Sigmoid colon (tissue), 7 donors: Measurements from ENCODE around the gene GALNT7. TPM values are rescaled to one million over a fixed set of nuclear protein-coding genes. Genes with fewer than 3 reads are reported as not detected.

Experiments
- DNase-seq: peaks from one replicate; pipeline ENCODE4 v3.0.0-alpha.2; 2019
- H3K27ac ChIP-seq, 4 donors: fragments of 200-600 bp; sonication (generic); one replicate each; pipeline ENCODE4 v1.5.1; 2016 to 2019; ENCODE audit warnings: mild to moderate bottlenecking in 1 of 4
- H3K27me3 ChIP-seq, 3 donors: fragments of 200-600 bp; sonication (generic); one replicate each; pipeline ENCODE4 v1.5.1; 2019; ENCODE audit warnings: mild to moderate bottlenecking in 1 of 3
- H3K36me3 ChIP-seq, 4 donors: fragments of 200-600 bp; sonication (generic); one replicate each; pipeline ENCODE4 v1.5.1; 2016 to 2019
- H3K4me1 ChIP-seq, 4 donors: fragments of 200-600 bp; sonication (generic); one replicate each; pipeline ENCODE4 v1.5.1; 2017 to 2019
- H3K4me3 ChIP-seq, 4 donors: fragments of 200-600 bp; sonication (generic); one replicate each; pipeline ENCODE4 v1.5.1; 2017 to 2019; ENCODE audit warnings: mild to moderate bottlenecking in 2 of 4, moderate library complexity in 1 of 4
- H3K9me3 ChIP-seq, 4 donors: fragments of 200-600 bp in 3 of 4; sonication (generic) in 3 of 4; one replicate each; pipeline versions ENCODE4 v1.5.1 to v1.6.1; 2013 to 2019
- CTCF ChIP-seq, 4 experiments: fragments of 450-650 bp in 3 of 4; fragments of 200-600 bp in 1 of 4; IDR thresholded peaks; one replicate each; pipeline ENCODE4 v1.5.1; 2016 to 2019; ENCODE audit warnings: antibody characterized with exemption in 4 of 4, mild to moderate bottlenecking in 3 of 4, moderate library complexity in 2 of 4
- EP300 ChIP-seq, 4 donors: sonication (generic); formaldehyde crosslinking; IDR thresholded peaks; one replicate each; pipeline ENCODE4 v1.6.1; 2017; ENCODE audit warnings: antibody characterized with exemption in 4 of 4
- POLR2A ChIP-seq, 2 donors: fragments of 450-650 bp; IDR thresholded peaks; one replicate each; pipeline ENCODE4 v1.6.1; 2016; ENCODE audit warnings: antibody characterized with exemption in 2 of 2, mild to moderate bottlenecking in 2 of 2, moderate library complexity in 2 of 2
- POLR2AphosphoS5 ChIP-seq, 4 donors: sonication (generic); formaldehyde crosslinking; IDR thresholded peaks; one replicate each; pipeline ENCODE4 v1.6.1; 2017; ENCODE audit warnings: antibody characterized with exemption in 4 of 4
- WGBS, 2 donors: extraction: QIAGEN DNeasy Blood & Tissue Kit; methylation state at CpG; one replicate each; pipeline ENCODE4 v1.1.7; 2013; 5-methylcytosine and 5-hydroxymethylcytosine counted together
- intact Hi-C: fragments of 100-400 bp; cut with DNase I; formaldehyde crosslinking; loops from one replicate; pipeline ENCODE4 v1.15.1; 2023
- polyA plus RNA-seq, 3 donors: library from polyadenylated mRNA; stranded (reverse); fragments of 200-250 nt; gene quantifications; one replicate each; pipeline ENCODE4 v1.2.3, GENCODE V29; 2013
- total RNA-seq, 4 donors: library from RNA; depleted of rRNA; stranded (reverse); fragments of >200 nt; gene quantifications; one replicate each; pipeline ENCODE4 v1.1.0, GENCODE V29; 2016
- donor health status: healthy with polysubstance abuse.
- donor health status: Bipolar disorder and iron deficiency.
- donor health status: healthy.

Gene GALNT7
- total and polyA plus RNA-seq, 7 donors: 13.2 to 22.7 (median 16.8) TPM

GRCh38 chr4:173161311-173161710 is 7.3 kb upstream of the GALNT7 start:
- no peaks in the 10 kb centered on the region for H3K27me3 ChIP-seq
- no peaks in the 10 kb centered on the region for H3K36me3 ChIP-seq
- H3K27ac ChIP-seq: no peak overlapping the region
- no peak overlapping the region for H3K4me3 ChIP-seq
- intact Hi-C loops: no loop called here
- no peak for DNase-seq
- TF ChIP-seq POLR2A (IDR thresholded peaks at IDR 0.05): no peak
- TF ChIP-seq EP300 (IDR thresholded peaks at IDR 0.05): no peak
- H3K9me3 ChIP-seq: no peaks in the 10 kb centered on the region
- no peaks in the 10 kb centered on the region for H3K4me1 ChIP-seq

- no peaks in the 10 kb centered on the region for H3K36me3 ChIP-seq
- H3K27me3 ChIP-seq: no peaks in the 10 kb centered on the region
- peaks cover 0 to 12% (median 10%) of the 10 kb centered on the region in 4 donors for H3K4me1 ChIP-seq
- intact Hi-C loops: no loop called here
- H3K9me3 ChIP-seq: no peaks in the 10 kb centered on the region
- DNase-seq: no peak
- TF ChIP-seq EP300 (IDR thresholded peaks at IDR 0.05): no peak
- no peak for TF ChIP-seq POLR2AphosphoS5 (IDR thresholded peaks at IDR 0.05)
- no peak for TF ChIP-seq POLR2A (IDR thresholded peaks at IDR 0.05)
- no peak for TF ChIP-seq CTCF (IDR thresholded peaks at IDR 0.05)
- H3K27ac ChIP-seq: no peak overlapping the region
- H3K4me3 ChIP-seq: no peak overlapping the region
Observed at GRCh38 chr4:173165706-173166105, 2.9 kb upstream of the GALNT7 start.

DNA sequence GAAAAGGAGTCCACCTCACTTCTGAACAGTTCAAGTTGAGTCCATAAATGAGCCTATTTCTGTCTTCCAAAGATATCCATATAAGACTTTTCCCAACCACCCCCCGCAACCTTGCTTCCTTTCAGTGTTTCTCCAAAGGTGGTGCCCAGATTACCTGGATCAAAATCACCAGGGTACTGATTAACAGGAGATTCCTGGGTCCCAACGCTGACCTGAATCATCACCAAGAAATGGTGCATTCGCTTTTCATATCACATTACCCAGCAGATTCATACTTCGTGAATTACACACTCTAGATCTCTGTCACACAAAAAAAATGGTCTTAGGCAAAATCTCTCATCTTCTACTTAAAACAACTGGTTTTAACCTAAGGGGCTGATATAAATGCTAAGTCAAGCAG is 2.1 kb upstream of the GALNT7 start:
- no peak overlapping the region for H3K4me3 ChIP-seq
- TF ChIP-seq EP300 (IDR thresholded peaks at IDR 0.05): no peak
- no peaks in the 10 kb centered on the region for H3K36me3 ChIP-seq
- no peaks in the 10 kb centered on the region for H3K9me3 ChIP-seq
- H3K27me3 ChIP-seq: no peaks in the 10 kb centered on the region
- no peak overlapping the region for H3K27ac ChIP-seq
- H3K4me1 ChIP-seq: peaks cover 0 to 20% (median 15%) of the 10 kb centered on the region in 4 donors
- no peak for DNase-seq
- 91 to 94% methylated on average over 4 of the region's 4 CpGs for WGBS, 2 donors
- intact Hi-C loops: no loop called here

DNA sequence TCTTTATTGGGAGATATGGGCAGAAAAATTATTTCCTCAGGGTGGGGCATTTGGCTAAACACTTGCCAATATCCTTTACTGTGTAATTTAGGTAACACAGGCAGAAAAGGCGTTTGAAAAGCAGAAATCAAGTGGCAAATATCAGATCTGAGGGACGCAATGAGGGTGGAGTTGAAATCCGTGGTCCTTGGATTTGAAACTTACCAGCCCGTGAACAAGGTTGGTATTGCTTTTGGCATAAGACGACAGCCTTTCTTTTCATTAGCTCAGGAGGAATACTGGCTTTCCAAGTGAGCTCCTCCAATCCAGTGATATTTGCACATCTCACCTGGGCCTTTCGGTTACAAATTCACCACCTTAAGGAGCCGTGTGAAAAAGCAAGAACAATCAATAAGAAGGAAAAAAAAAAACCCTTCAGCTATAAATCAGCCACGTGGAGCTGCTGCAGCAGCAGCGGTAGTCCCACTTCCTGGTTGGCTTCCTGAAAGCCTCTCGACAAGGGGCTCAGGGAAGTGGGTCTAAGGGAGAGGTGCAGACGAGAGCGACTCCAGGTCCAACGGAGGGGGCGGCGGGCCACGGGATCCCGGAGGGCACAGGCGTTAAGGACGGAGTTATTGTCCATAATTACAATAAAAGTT is 734 bp upstream of the GALNT7 start:
- Histone ChIP-seq H3K36me3 (no peaks in the 10 kb centered on the region), H3K4me1 (peaks cover 0 to 28% (median 15%) of the 10 kb centered on the region in 4 donors), H3K27me3 (no peaks in the 10 kb centered on the region), H3K9me3 (no peaks in the 10 kb centered on the region), H3K27ac (peak overlapping the region; percentile 91 to 95 (median 92)), H3K4me3 (peak overlapping the region; percentile 82 to 90 (median 84))
- WGBS, 2 donors: 2 to 4% methylated on average over 19 of the region's 19 CpGs
- TF ChIP-seq CTCF (IDR thresholded peaks at IDR 0.05) (no peak), EP300 (IDR thresholded peaks at IDR 0.05) (no peak), POLR2AphosphoS5 (IDR thresholded peaks at IDR 0.05) (no peak), POLR2A (IDR thresholded peaks at IDR 0.05) (no peak)
- DNase-seq: peak; percentile 67
- intact Hi-C loops: loop anchor here (2.0 kb wide), 1 partner anchor 143 kb away; no protein-coding TSS in a partner anchor

GRCh38 chr4:173169178-173169427 is 492 bp downstream of the GALNT7 start:
- no peak for DNase-seq
- TF ChIP-seq CTCF (IDR thresholded peaks at IDR 0.05) (no peak), POLR2A (IDR thresholded peaks at IDR 0.05) (peak in 1 of 2 donors; percentile 8)
- Histone ChIP-seq H3K4me1 (peaks cover 0 to 28% (median 15%) of the 10 kb centered on the region in 4 donors), H3K27ac (peak overlapping the region; percentile 91 to 95 (median 92)), H3K36me3 (no peaks in the 10 kb centered on the region), H3K9me3 (no peaks in the 10 kb centered on the region), H3K27me3 (no peaks in the 10 kb centered on the region), H3K4me3 (peak overlapping the region; percentile 82 to 90 (median 84))
- intact Hi-C loops: loop anchor here (2.0 kb wide), 1 partner anchor 144 kb away; no protein-coding TSS in a partner anchor
- WGBS, 2 donors: 1% methylated on average over 41 of the region's 41 CpGs
